GM12892 (cell line): ENCODE results near the gene CYTH3.

Source experiments
- POLR2A ChIP-seq: IDR thresholded peaks from 2 replicates; pipeline ENCODE4 v1.6.1; 2011; ENCODE audit warnings: low read depth, low read length, control low read depth
- POLR2AphosphoS5 ChIP-seq: IDR thresholded peaks from 2 replicates; pipeline ENCODE4 v1.6.1; 2011; ENCODE audit warnings: low read depth, low read length, control low read depth
- TAF1 ChIP-seq: IDR thresholded peaks from 2 replicates; pipeline ENCODE4 v1.6.1; 2011; ENCODE audit warnings: low read depth, mild to moderate bottlenecking, control low read depth, low read length, borderline replicate concordance

- TF ChIP-seq POLR2A = no peak
- no peak for TF ChIP-seq TAF1
- no peak for TF ChIP-seq POLR2AphosphoS5
Measured at GRCh38 chr7:6237730-6238129, 34.7 kb downstream of the CYTH3 start.
